Karpas-422 (cell line): ENCODE data around the gene ZNF283. TPM values are rescaled to one million over a fixed set of nuclear protein-coding genes. Genes with fewer than 3 reads are reported as not detected.
"Not testable (repeated sequence)": the region's sequence is repeated elsewhere in the genome, so short reads cannot be mapped to it uniquely, and the experiment has no call there.

Source experiments
- DNase-seq: peaks from one replicate; pipeline ENCODE4 v3.0.0-alpha.2; 2015
- H2AFZ ChIP-seq: fragments of 200-600 bp; sonication (generic); 2 replicates; pipeline ENCODE4 v1.6.1; 2014; ENCODE audit warnings: antibody characterized with exemption, low read length, mixed read lengths
- H3K27ac ChIP-seq: fragments of 200-600 bp; sonication (generic); 2 replicates; pipeline ENCODE4 v1.5.1; 2014; ENCODE audit warnings: mild to moderate bottlenecking, low read length, moderate library complexity
- H3K27me3 ChIP-seq: fragments of 200-600 bp; sonication (generic); 2 replicates; pipeline ENCODE4 v1.6.1; 2014; ENCODE audit warnings: low read length, mixed read lengths
- H3K36me3 ChIP-seq: fragments of 200-600 bp; sonication (generic); 2 replicates; pipeline ENCODE4 v1.6.1; 2014; ENCODE audit warnings: low read length, mixed read lengths; ENCODE audit not compliant: insufficient read depth
- H3K4me1 ChIP-seq: fragments of 200-600 bp; sonication (generic); 2 replicates; pipeline ENCODE4 v1.6.1; 2014; ENCODE audit warnings: mild to moderate bottlenecking, low read length, mixed read lengths
- H3K4me2 ChIP-seq: fragments of 200-600 bp; sonication (generic); 2 replicates; pipeline ENCODE4 v1.6.1; 2014; ENCODE audit warnings: low read length, low read depth, mild to moderate bottlenecking; ENCODE audit not compliant: poor library complexity, severe bottlenecking
- H3K4me3 ChIP-seq: fragments of 200-600 bp; sonication (generic); 2 replicates; pipeline ENCODE4 v1.5.1; 2014; ENCODE audit warnings: mild to moderate bottlenecking, antibody characterized with exemption, low read length, mixed read lengths
- H3K79me2 ChIP-seq: fragments of 200-600 bp; sonication (generic); 2 replicates; pipeline ENCODE4 v1.6.1; 2014; ENCODE audit warnings: mild to moderate bottlenecking, low read length, mixed read lengths
- H3K9ac ChIP-seq: fragments of 200-600 bp; sonication (generic); 2 replicates; pipeline ENCODE4 v1.6.0; 2014; ENCODE audit warnings: low read length
- H3K9me2 ChIP-seq: fragments of 200-600 bp; sonication (generic), shearing (Covaris generic); replicated peaks from 2 replicates; pipeline ENCODE4 v1.6.0; 2014; ENCODE audit warnings: mild to moderate bottlenecking, low read length, moderate library complexity; ENCODE audit not compliant: insufficient read depth
- H3K9me3 ChIP-seq: fragments of 300-700, 200-600 bp; sonication (generic); 2 replicates; pipeline ENCODE4 v1.6.1; 2014; ENCODE audit warnings: low read length, mixed read lengths
- H4K20me1 ChIP-seq: fragments of 200-600 bp; sonication (generic); 2 replicates; pipeline ENCODE4 v1.6.1; 2014; ENCODE audit warnings: mild to moderate bottlenecking, antibody characterized with exemption, low read length, low read depth; ENCODE audit not compliant: insufficient read depth
- total RNA-seq: library from RNA; depleted of rRNA; stranded (reverse); fragments of >200 nt; shearing (Covaris generic); gene quantifications from 2 replicates; pipeline ENCODE4 v1.2.3, GENCODE V29; 2014; ENCODE audit warnings: low replicate concordance

Gene ZNF283
- total RNA-seq, 1 experiment from 2014 or later: 18.5 TPM

DNA sequence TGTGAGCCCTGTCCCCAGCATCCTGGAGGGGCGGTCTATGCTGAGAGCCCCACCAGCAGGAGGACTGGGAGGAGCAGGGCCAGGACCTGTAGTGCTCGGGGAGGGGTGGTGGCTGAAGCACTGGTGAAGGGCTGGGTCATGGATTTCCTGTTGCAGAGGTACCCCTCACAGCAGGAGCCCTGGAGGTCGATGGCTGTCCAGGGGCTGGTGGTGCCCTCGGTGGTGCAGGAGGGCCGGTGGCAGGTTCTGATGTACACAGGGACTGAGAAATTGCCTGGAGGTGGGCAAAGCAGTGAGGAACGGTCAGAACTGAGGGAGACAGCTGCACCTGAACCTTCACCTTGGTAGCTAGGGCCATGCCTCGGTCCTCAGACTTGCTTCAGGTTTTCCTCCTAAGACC lies 29.6 kb upstream of the ZNF283 start:
- Histone ChIP-seq H3K4me3 (no peak overlapping the region), H3K27me3 (no peaks in the 10 kb centered on the region), H3K9me3 (no peaks in the 10 kb centered on the region), H3K9ac (no peak overlapping the region), H3K27ac (no peak overlapping the region), H3K4me2 (no peak overlapping the region), H3K79me2 (no peaks in the 10 kb centered on the region), H2AFZ (no peak overlapping the region), H3K4me1 (no peaks in the 10 kb centered on the region), H4K20me1 (no peaks in the 10 kb centered on the region), H3K36me3 (no peaks in the 10 kb centered on the region), H3K9me2 (no peaks in the 10 kb centered on the region)
- DNase-seq: no peak

DNA sequence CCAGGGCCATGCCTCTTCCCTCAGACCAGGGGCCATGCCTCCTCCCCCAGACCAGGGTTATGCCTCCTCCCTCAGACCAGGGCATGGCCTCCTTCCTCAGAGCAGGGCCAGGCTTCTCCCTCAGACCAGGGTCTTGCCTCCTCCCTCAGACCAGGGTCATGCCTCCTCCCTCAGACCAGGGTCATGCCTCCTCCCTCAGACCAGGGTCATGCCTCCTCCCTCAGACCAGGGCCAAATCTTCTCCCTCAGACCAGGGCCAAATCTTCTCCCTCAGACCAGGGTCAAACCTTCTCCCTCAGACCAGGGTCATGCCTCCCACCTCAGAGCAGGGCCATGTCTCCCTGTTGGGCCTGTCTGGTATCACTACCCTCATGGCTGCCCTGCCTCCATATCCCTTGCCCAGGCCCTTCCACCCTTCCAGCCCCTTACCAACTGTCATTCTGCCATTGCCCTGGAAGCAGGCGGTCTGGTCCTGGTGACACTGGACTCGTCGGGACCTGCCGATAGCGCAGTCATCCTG lies 29.0 kb upstream of the ZNF283 start:
- H4K20me1 ChIP-seq: no peaks in the 10 kb centered on the region
- no peaks in the 10 kb centered on the region for H3K36me3 ChIP-seq
- H3K9ac ChIP-seq: no peak overlapping the region
- DNase-seq: no peak
- H3K79me2 ChIP-seq: no peaks in the 10 kb centered on the region
- H3K27me3 ChIP-seq: no peaks in the 10 kb centered on the region
- no peaks in the 10 kb centered on the region for H3K9me3 ChIP-seq
- H3K9me2 ChIP-seq: no peaks in the 10 kb centered on the region
- no peaks in the 10 kb centered on the region for H3K4me1 ChIP-seq
- no peak overlapping the region for H3K27ac ChIP-seq
- H3K4me3 ChIP-seq: no peak overlapping the region
- H2AFZ ChIP-seq: no peak overlapping the region
- no peak overlapping the region for H3K4me2 ChIP-seq

DNA sequence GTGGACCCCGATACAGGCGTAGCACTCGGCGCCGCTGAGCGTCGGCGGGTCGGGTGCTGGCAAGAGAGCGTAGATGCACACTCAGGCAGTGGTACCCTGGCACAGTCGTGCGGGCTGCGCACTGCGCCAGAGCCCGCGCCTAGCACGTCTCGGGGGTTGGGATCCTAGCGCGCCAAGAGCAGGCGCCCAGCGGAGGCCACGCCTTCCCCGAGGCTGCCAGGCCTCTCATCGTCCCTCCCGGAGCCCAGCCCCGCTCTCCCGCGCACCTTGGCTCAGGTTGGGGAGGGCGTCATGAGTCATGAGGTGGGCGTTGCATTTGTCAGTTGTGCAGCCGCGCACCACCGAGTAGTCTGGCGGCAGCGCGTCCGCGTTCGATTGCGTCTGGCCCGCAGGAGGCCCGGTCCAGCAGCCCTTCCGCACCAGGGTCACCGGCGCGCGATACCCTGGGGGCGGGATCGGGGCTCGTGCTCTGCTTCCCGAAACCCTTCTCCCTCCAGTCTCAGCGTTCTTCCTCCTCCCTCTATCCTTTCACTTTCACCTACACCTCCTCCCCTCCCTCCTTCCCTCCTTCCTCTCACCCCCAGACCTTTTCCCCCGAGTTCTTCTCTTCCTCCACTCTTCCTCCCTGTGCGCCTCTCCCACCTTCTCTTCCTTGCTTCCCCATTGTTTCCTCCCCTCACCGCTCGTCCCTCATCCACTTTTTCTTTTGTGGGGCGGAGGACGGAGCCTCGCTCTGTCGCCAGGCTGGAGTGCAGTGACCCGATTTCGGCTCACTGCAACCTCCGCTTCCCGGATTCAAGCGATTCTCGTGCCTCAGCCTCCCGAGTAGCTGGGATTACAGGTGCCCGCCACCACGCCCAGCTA lies 28.3 kb upstream of the ZNF283 start:
- H3K4me1 ChIP-seq: no peaks in the 10 kb centered on the region
- no peak overlapping the region for H3K9ac ChIP-seq
- H3K27me3 ChIP-seq: no peaks in the 10 kb centered on the region
- H3K79me2 ChIP-seq: no peaks in the 10 kb centered on the region
- H3K4me3 ChIP-seq: no peak overlapping the region
- H2AFZ ChIP-seq: no peak overlapping the region
- no peaks in the 10 kb centered on the region for H3K9me2 ChIP-seq
- no peaks in the 10 kb centered on the region for H3K36me3 ChIP-seq
- H4K20me1 ChIP-seq: no peaks in the 10 kb centered on the region
- no peak overlapping the region for H3K4me2 ChIP-seq
- DNase-seq: no peak
- no peak overlapping the region for H3K27ac ChIP-seq
- no peaks in the 10 kb centered on the region for H3K9me3 ChIP-seq

DNA sequence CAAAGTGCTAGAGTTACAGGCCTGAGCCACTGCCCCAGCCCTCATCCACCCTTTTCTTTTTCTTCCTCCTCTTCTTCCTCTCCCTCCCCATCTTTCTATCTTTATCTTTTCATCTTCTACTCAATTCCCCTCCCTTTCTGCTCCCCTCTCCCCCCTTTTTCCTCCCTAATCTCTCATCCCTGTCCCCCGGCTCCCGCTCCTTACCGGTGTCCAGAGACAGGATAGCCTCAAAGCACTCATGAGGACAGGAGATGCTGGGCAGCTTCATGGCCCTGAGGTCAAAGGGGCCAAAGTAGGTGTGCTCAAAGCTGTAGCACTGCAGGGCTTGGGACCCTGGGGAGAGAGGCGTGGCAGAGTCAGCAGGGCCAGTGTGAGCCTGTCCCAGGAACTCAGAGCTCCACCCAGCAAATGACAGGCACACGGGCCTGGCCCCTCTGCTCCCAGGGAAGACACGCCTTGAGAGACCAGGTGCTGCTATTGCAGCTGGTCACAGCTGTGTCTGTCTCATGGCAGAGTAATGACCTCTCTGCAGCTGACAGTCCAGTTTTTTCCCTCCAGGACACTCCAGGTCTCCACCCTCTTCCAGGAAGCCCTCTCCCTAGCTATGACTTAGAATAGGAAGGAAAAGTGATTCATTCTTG lies 27.5 kb upstream of the ZNF283 start:
- no peaks in the 10 kb centered on the region for H3K9me2 ChIP-seq
- H3K36me3 ChIP-seq: no peaks in the 10 kb centered on the region
- no peaks in the 10 kb centered on the region for H3K79me2 ChIP-seq
- H4K20me1 ChIP-seq: no peaks in the 10 kb centered on the region
- H3K9me3 ChIP-seq: no peaks in the 10 kb centered on the region
- no peaks in the 10 kb centered on the region for H3K27me3 ChIP-seq
- H3K4me3 ChIP-seq: no peak overlapping the region
- no peak for DNase-seq
- H2AFZ ChIP-seq: no peak overlapping the region
- H3K4me1 ChIP-seq: no peaks in the 10 kb centered on the region
- no peak overlapping the region for H3K27ac ChIP-seq
- no peak overlapping the region for H3K9ac ChIP-seq
- H3K4me2 ChIP-seq: no peak overlapping the region

DNA sequence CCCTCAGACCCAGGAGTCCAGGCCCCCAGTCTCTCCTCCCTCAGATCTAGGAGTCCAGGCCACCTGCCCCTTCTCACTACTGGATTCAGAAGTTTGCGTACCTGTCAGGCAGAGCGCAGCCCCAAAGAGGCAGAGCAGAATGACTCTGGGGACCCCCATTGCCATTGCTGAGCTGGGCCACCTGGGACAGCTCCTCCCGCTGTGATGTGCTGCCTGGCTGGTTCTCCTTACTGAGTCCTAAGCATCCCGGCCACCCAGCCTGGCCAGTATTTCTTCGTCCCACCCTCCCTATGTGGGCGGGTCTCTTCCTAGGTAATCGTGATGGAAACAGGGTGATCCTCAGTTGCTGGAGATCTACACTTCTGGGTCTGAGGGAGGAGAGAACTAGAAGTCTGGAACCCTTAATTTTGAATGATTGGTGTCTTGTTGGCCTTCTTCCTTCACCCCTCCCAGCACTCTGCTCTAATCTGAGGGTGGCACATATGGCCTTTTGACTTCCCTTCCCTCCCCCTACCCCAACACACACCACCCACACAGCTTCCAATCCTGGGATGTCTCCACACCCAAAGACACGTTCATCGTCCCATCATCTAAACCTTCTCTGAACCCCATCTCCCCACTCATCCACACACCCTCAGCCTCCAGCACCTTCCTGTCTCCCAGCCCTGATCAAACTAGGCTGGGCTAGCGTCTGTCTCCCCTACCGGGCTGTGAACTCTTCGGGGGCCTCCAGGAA lies 24.7 kb upstream of the ZNF283 start, which contains the start of gene LYPD5:
TSS of gene LYPD5 (minus strand) at position 232 of the 736 bp plus-strand sequence. CDS start at position 165, 67 bp downstream.
- Histone ChIP-seq H3K4me3 (no peak within 1 kb of the TSS), H3K4me1 (no peaks in the 10 kb centered on the region), H3K4me2 (no peak within 1 kb of the TSS), H3K9ac (no peak within 1 kb of the TSS), H3K27me3 (no peaks in the 10 kb centered on the region), H3K27ac (no peak within 1 kb of the TSS), H3K9me2 (no peaks in the 10 kb centered on the region), H2AFZ (no peak within 1 kb of the TSS), H3K79me2 (no peaks in the 10 kb centered on the region), H3K9me3 (no peaks in the 10 kb centered on the region), H4K20me1 (no peaks in the 10 kb centered on the region), H3K36me3 (no peaks in the 10 kb centered on the region)
- DNase-seq: no peak

DNA sequence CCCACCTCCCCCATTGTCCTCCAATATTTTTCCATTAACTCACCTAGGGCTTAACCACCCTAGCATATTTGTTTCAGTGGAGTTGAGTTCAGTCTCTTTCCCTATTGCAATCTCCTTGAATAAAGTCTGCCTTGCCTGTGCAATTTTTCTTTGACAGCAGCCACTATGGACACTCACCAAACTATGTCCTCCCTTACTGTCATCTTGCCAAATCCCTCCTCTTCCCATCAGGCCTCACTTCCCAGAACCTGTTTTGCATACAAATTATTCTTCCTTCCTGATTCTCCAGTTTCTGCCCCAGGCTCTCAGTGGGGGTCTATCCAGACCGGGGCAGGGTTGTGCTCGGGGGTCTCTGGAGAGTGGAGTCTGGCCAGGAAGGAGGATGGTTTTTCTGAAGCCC lies 22.7 kb upstream of the ZNF283 start:
- no peak overlapping the region for H3K4me2 ChIP-seq
- no peak for DNase-seq
- H2AFZ ChIP-seq: no peak overlapping the region

DNA sequence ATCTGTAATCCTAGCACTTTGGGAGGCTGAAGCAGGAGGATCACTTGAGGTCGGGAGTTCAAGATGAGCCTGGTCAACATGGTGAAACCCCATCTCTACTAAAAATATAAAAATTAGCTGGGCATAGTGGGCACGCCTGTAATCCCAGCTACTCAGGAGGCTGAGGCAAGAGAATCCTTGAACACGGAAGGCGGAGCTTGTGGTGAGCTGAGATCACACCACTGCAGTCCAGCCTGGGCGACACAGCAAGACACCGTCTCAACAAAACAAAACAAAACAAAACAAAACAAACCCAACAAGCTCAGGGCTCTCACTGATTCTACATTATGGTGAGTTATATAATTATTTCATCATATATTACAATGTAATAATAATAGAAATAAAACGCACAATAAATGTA lies 20.7 kb upstream of the ZNF283 start:
- not testable (repeated sequence) for H3K36me3 ChIP-seq, H3K4me3 ChIP-seq, H3K4me1 ChIP-seq, DNase-seq, H3K27ac ChIP-seq, H2AFZ ChIP-seq, H4K20me1 ChIP-seq, H3K27me3 ChIP-seq, H3K9ac ChIP-seq, H3K4me2 ChIP-seq, H3K79me2 ChIP-seq, H3K9me3 ChIP-seq, H3K9me2 ChIP-seq

More for the DNA sequence above, 22.7 kb upstream of the ZNF283 start:
- Histone ChIP-seq H3K9ac (no peak overlapping the region), H3K9me2 (no peaks in the 10 kb centered on the region), H3K27me3 (no peaks in the 10 kb centered on the region), H3K4me3 (no peak overlapping the region), H3K27ac (no peak overlapping the region), H3K4me1 (no peaks in the 10 kb centered on the region), H3K36me3 (no peaks in the 10 kb centered on the region), H3K79me2 (no peaks in the 10 kb centered on the region), H4K20me1 (no peaks in the 10 kb centered on the region), H3K9me3 (no peaks in the 10 kb centered on the region)

DNA sequence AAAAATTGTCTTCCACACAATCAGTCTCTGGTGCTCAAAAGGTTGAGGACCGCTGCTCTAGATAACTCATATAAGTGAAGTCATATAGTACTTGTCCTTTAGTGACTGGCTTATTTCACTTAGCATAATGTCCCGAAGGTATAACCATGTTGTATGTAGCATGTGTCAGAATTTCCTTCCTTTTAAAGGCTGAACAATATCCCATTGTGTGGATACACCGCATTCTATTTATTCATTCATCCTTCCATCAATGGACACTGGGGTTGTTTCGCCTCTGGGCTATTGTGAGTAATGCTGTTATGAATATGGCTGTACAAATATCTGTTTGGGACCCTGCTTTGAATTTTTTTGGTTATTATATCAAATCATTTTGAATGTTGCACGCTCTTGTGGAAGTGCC lies 20.3 kb upstream of the ZNF283 start:
- H3K9me3 ChIP-seq: no peaks in the 10 kb centered on the region
- H3K27me3 ChIP-seq: no peaks in the 10 kb centered on the region

More for the DNA sequence above, 20.3 kb upstream of the ZNF283 start:
- no peaks in the 10 kb centered on the region for H3K36me3 ChIP-seq
- no peak overlapping the region for H2AFZ ChIP-seq
- DNase-seq: no peak
- no peak overlapping the region for H3K9ac ChIP-seq
- no peaks in the 10 kb centered on the region for H3K79me2 ChIP-seq
- no peak overlapping the region for H3K4me3 ChIP-seq
- no peaks in the 10 kb centered on the region for H4K20me1 ChIP-seq
- H3K27ac ChIP-seq: no peak overlapping the region
- no peaks in the 10 kb centered on the region for H3K4me1 ChIP-seq
- no peaks in the 10 kb centered on the region for H3K9me2 ChIP-seq
- H3K4me2 ChIP-seq: no peak overlapping the region
